Liver (tissue), 9 donors: Measurements from ENCODE around the gene TFDP1. TPM values are rescaled to one million over a fixed set of nuclear protein-coding genes. Genes with fewer than 3 reads are reported as not detected.

ENCODE experiments used
- DNase-seq: peaks from one replicate; pipeline ENCODE4 v3.0.0-alpha.2; 2017; ENCODE audit warnings: low spot score
- H3K27ac ChIP-seq, 2 donors: one replicate each; pipeline ENCODE4 v1.7.0; 2013; ENCODE audit warnings: inconsistent platforms in 2 of 2, low read length in 2 of 2, control low read depth in 1 of 2, low read depth in 1 of 2, mild to moderate bottlenecking in 1 of 2
- H3K27me3 ChIP-seq, 4 donors: one replicate each; pipeline versions ENCODE4 v1.6.1 to v1.7.0; 2013; ENCODE audit warnings: low read length in 3 of 4, inconsistent platforms in 1 of 4, mild to moderate bottlenecking in 1 of 4, moderate library complexity in 1 of 4; ENCODE audit not compliant: control insufficient read depth in 4 of 4, insufficient read depth in 4 of 4
- H3K36me3 ChIP-seq, 4 donors: one replicate each; pipeline versions ENCODE4 v1.6.1 to v1.7.0; 2013; ENCODE audit warnings: low read length in 3 of 4, mild to moderate bottlenecking in 3 of 4, low read depth in 1 of 4, moderate library complexity in 1 of 4; ENCODE audit not compliant: control insufficient read depth in 4 of 4, insufficient read depth in 3 of 4
- H3K4me1 ChIP-seq, 4 donors: one replicate each; pipeline versions ENCODE4 v1.6.1 to v1.7.0; 2013; ENCODE audit warnings: low read length in 3 of 4, mild to moderate bottlenecking in 3 of 4, moderate library complexity in 1 of 4; ENCODE audit not compliant: control insufficient read depth in 4 of 4, insufficient read depth in 4 of 4
- H3K4me3 ChIP-seq, 3 donors: one replicate each; pipeline versions ENCODE4 v1.6.1 to v1.7.0; 2013; ENCODE audit warnings: low read length in 3 of 3, control low read depth in 1 of 3, low read depth in 1 of 3, mild to moderate bottlenecking in 1 of 3
- H3K9ac ChIP-seq, 2 donors: one replicate each; pipeline ENCODE4 v1.7.0; 2013; ENCODE audit warnings: low read length in 2 of 2, mild to moderate bottlenecking in 2 of 2, moderate library complexity in 2 of 2, control low read depth in 1 of 2, low read depth in 1 of 2
- H3K9me3 ChIP-seq, 4 donors: one replicate each; pipeline versions ENCODE4 v1.6.1 to v1.7.0; 2013; ENCODE audit warnings: low read length in 3 of 4; ENCODE audit not compliant: control insufficient read depth in 4 of 4
- EGR1 ChIP-seq, 2 donors: IDR thresholded peaks; 2 replicates each; pipeline ENCODE4 v1.6.1; 2016 to 2018; ENCODE audit warnings: antibody characterized with exemption in 2 of 2, low read depth in 2 of 2
- FOXA1 ChIP-seq: IDR thresholded peaks from 2 replicates; pipeline ENCODE4 v1.6.1; 2016; ENCODE audit warnings: antibody characterized with exemption
- FOXA2 ChIP-seq: IDR thresholded peaks from 2 replicates; pipeline ENCODE4 v1.6.1; 2016; ENCODE audit warnings: antibody characterized with exemption
- GABPA ChIP-seq, 2 donors: IDR thresholded peaks in 1 of 2; conservative IDR thresholded peaks in 1 of 2; 2 replicates each; pipeline ENCODE4 v1.6.1; 2016; ENCODE audit warnings: antibody characterized with exemption in 2 of 2, mild to moderate bottlenecking in 1 of 2, moderate library complexity in 1 of 2
- HNF4A ChIP-seq, 2 donors: conservative IDR thresholded peaks; 2 replicates each; pipeline ENCODE4 v1.6.1; 2016; ENCODE audit warnings: antibody characterized with exemption in 2 of 2, mild to moderate bottlenecking in 2 of 2
- RXRA ChIP-seq, 2 donors: IDR thresholded peaks; 2 replicates each; pipeline ENCODE4 v1.6.1; 2017 to 2018; ENCODE audit warnings: antibody characterized with exemption in 2 of 2, mild to moderate bottlenecking in 1 of 2
- TAF1 ChIP-seq: conservative IDR thresholded peaks from 2 replicates; pipeline ENCODE4 v1.6.1; 2016; ENCODE audit warnings: antibody characterized with exemption, mild to moderate bottlenecking
- WGBS: extraction: QIAGEN DNeasy Blood & Tissue Kit; methylation state at CpG from one replicate; pipeline ENCODE4 v1.1.7; 2013; 5-methylcytosine and 5-hydroxymethylcytosine counted together
- polyA plus RNA-seq, 2 donors: library from polyadenylated mRNA; stranded (reverse) in 1 of 2; unstranded in 1 of 2; fragments of 200-250 nt in 1 of 2; fragments of >200 nt in 1 of 2; fragmentation: Nextera tagmentation in 1 of 2; extraction: Ambion mirVana in 1 of 2; gene quantifications; one replicate each; pipeline versions ENCODE4 v1.2.1 to v1.2.3, GENCODE V29; 2013 to 2015
- total RNA-seq, 2 donors: library from RNA; depleted of rRNA; stranded (reverse); fragments of >200 nt; gene quantifications; one replicate each; pipeline ENCODE4 v1.2.3, GENCODE V29; 2014
- TF ChIP-seq, protein P1 (sequence below): fragments of 150-350 bp; IDR thresholded peaks from 2 replicates; pipeline ENCODE4 v1.5.1; 2017; ENCODE audit warnings: improper control_type of control experiment, low read depth, low read length; ENCODE audit not compliant: missing input control
- TF ChIP-seq, protein P2 (sequence below): IDR thresholded peaks from 2 replicates; pipeline ENCODE4 v1.6.1; 2016; ENCODE audit warnings: antibody characterized with exemption
- TF ChIP-seq, protein P3 (sequence below): IDR thresholded peaks from 2 replicates; pipeline ENCODE4 v1.6.1; 2016; ENCODE audit warnings: antibody characterized with exemption
- donor health status: healthy.
- donor health status: healthy.
- donor health status: healthy.
- donor health status: healthy.
- donor health status: healthy.

The TFDP1 gene
- total and polyA plus RNA-seq, 4 donors, result 9.9 to 140 (median 17.8) TPM

DNA sequence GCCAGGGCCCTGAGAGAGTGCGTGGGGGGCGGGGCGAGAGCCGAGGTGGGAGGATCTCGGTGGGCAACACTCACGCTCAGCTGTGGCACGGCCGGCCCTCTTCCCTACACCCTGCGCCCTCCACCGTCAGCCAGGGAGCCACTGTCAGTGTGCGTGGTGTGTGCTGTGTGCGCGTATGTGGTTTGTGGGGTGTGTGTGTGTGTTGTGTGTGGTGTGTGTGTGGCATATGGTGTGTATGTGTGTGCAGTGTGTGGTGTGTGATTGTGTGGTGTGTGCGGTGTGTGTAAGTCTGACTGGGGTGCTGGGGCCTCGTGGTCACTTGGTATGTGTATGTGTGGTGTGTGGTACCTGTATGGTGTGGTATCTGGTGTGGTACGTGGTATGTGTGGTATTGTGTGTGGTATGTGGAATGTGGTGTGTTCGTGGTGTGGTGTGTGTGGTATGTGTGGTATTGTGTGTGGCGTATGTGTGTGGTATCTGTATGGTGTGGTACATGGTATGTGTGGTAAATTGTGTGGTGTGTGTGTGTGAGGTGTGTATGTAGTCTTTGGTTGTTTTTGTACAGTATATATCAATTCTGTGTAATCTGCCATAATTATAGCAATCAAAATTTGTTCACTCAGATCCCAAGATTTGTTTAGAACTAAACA lies 87.6 kb downstream of the TFDP1 start:
- DNase-seq, result no peak
- Histone ChIP-seq H3K4me1 (no peaks in the 10 kb centered on the region), H3K27me3 (no peaks in the 10 kb centered on the region), H3K4me3 (no peak overlapping the region), H3K9ac (no peak overlapping the region), H3K9me3 (no peaks in the 10 kb centered on the region), H3K36me3 (no peaks in the 10 kb centered on the region), H3K27ac (no peak overlapping the region)
- TF ChIP-seq TAF1 (no peak), EGR1 (IDR thresholded peaks at IDR 0.05; ENCODE audit: low read depth in 2 of 2) (no peak), RXRA (IDR thresholded peaks at IDR 0.05) (no peak), GABPA (IDR thresholded peaks at IDR 0.05 in 1 of 2, conservative IDR thresholded peaks at IDR 0.05 in 1 of 2) (no peak), FOXA1 (no peak), FOXA2 (no peak), HNF4A (conservative IDR thresholded peaks at IDR 0.05) (no peak)
- TF ChIP-seq, protein P1, sequence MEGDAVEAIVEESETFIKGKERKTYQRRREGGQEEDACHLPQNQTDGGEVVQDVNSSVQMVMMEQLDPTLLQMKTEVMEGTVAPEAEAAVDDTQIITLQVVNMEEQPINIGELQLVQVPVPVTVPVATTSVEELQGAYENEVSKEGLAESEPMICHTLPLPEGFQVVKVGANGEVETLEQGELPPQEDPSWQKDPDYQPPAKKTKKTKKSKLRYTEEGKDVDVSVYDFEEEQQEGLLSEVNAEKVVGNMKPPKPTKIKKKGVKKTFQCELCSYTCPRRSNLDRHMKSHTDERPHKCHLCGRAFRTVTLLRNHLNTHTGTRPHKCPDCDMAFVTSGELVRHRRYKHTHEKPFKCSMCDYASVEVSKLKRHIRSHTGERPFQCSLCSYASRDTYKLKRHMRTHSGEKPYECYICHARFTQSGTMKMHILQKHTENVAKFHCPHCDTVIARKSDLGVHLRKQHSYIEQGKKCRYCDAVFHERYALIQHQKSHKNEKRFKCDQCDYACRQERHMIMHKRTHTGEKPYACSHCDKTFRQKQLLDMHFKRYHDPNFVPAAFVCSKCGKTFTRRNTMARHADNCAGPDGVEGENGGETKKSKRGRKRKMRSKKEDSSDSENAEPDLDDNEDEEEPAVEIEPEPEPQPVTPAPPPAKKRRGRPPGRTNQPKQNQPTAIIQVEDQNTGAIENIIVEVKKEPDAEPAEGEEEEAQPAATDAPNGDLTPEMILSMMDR, result no peak
- TF ChIP-seq, protein P2, sequence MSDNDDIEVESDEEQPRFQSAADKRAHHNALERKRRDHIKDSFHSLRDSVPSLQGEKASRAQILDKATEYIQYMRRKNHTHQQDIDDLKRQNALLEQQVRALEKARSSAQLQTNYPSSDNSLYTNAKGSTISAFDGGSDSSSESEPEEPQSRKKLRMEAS, result no peak
- TF ChIP-seq, protein P3, sequence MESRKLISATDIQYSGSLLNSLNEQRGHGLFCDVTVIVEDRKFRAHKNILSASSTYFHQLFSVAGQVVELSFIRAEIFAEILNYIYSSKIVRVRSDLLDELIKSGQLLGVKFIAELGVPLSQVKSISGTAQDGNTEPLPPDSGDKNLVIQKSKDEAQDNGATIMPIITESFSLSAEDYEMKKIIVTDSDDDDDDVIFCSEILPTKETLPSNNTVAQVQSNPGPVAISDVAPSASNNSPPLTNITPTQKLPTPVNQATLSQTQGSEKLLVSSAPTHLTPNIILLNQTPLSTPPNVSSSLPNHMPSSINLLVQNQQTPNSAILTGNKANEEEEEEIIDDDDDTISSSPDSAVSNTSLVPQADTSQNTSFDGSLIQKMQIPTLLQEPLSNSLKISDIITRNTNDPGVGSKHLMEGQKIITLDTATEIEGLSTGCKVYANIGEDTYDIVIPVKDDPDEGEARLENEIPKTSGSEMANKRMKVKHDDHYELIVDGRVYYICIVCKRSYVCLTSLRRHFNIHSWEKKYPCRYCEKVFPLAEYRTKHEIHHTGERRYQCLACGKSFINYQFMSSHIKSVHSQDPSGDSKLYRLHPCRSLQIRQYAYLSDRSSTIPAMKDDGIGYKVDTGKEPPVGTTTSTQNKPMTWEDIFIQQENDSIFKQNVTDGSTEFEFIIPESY, result no peak
- WGBS, result 89% methylated on average over 18 of the region's 18 CpGs

Other genes with a start within 250 kb of the TFDP1 start
- 10 to 100 TPM; 11.1 to 33.0 TPM for gene GRTP1, start 220.6 kb upstream of the TFDP1 start, total RNA-seq
- gene GRTP1, start 220.6 kb upstream of the TFDP1 start, polyA plus RNA-seq, result 10 to 100 TPM; 28.6 to 53.6 TPM
- under 1 TPM; 0.28 to 0.67 TPM for gene ADPRHL1, start 131.3 kb upstream of the TFDP1 start, total RNA-seq
- under 1 TPM; 0.43 to 0.67 TPM for gene ADPRHL1, start 131.3 kb upstream of the TFDP1 start, polyA plus RNA-seq
- gene DCUN1D2, start 94.0 kb upstream of the TFDP1 start, total RNA-seq, result 10 to 100 TPM in 1 of 2 donors, 1 to 10 TPM in 1; 6.9 to 13.1 TPM
- gene DCUN1D2, start 94.0 kb upstream of the TFDP1 start, polyA plus RNA-seq, result 1 to 10 TPM; 4.0 to 4.1 TPM
- not detected for gene ATP4B, start 73.4 kb downstream of the TFDP1 start, total RNA-seq
- not detected for gene ATP4B, start 73.4 kb downstream of the TFDP1 start, polyA plus RNA-seq
- under 1 TPM in 1 of 2 donors, not detected in 1; 0.05 TPM for gene GRK1, start 82.5 kb downstream of the TFDP1 start, total RNA-seq
- not detected for gene GRK1, start 82.5 kb downstream of the TFDP1 start, polyA plus RNA-seq
- gene TMEM255B, start 174.5 kb downstream of the TFDP1 start, total RNA-seq, result 1 to 10 TPM in 1 of 2 donors, under 1 TPM in 1; 0.37 to 3.3 TPM
- 1 to 10 TPM; 3.7 to 8.6 TPM for gene TMEM255B, start 174.5 kb downstream of the TFDP1 start, polyA plus RNA-seq